ENCODE results near the gene HIVEP3. TPM values are rescaled to one million over a fixed set of nuclear protein-coding genes. Genes with fewer than 3 reads are reported as not detected.

The HIVEP3 gene
- total RNA-seq, 1 donor from 2014 or later = 8.9 TPM

- Histone ChIP-seq H2AFZ (ENCODE audit: low read depth, low read length) (no peak overlapping the region), H3K36me3 (ENCODE audit: insufficient read depth, low read length) (no peaks in the 10 kb centered on the region), H3K27ac (ENCODE audit: low read depth, low read length) (no peak overlapping the region), H3K4me3 (ENCODE audit: insufficient read depth, low read depth, low read length) (no peak overlapping the region), H4K20me1 (ENCODE audit: insufficient read depth, low read length) (peaks cover under 1% of the 10 kb centered on the region), H3K27me3 (ENCODE audit: insufficient read depth, low read length) (no peaks in the 10 kb centered on the region), H3K9ac (ENCODE audit: low read length) (no peak overlapping the region), H3K4me2 (ENCODE audit: low read length) (no peak overlapping the region), H3K4me1 (ENCODE audit: insufficient read depth, low read length) (no peaks in the 10 kb centered on the region), H3K9me3 (ENCODE audit: insufficient read depth, low read depth, low read length) (no peaks in the 10 kb centered on the region), H3K79me2 (ENCODE audit: insufficient read depth, low read length) (no peaks in the 10 kb centered on the region)
- TF ChIP-seq EZH2 (IDR thresholded peaks at IDR 0.05; ENCODE audit: insufficient read depth, low read length) = no peak
- TF ChIP-seq CTCF (IDR thresholded peaks at IDR 0.05; ENCODE audit: insufficient read depth, low read depth, low read length) = no peak
- H3K4me1 Mint-ChIP-seq (ENCODE audit: low read depth, unreplicated experiment) = no peaks in the 10 kb centered on the region
- no peak overlapping the region for H3K4me3 Mint-ChIP-seq (ENCODE audit: unreplicated experiment)
- H3K27me3 Mint-ChIP-seq (ENCODE audit: low read depth, unreplicated experiment) = peaks cover 5% of the 10 kb centered on the region
- no peak for DNase-seq (ENCODE audit: low read depth)
- H3K9me3 Mint-ChIP-seq (ENCODE audit: unreplicated experiment) = peaks cover 6% of the 10 kb centered on the region
- no peaks in the 10 kb centered on the region for H3K36me3 Mint-ChIP-seq (ENCODE audit: low read depth, unreplicated experiment)
- H3K27ac Mint-ChIP-seq (ENCODE audit: unreplicated experiment) = no peak overlapping the region
- no peak for FAIRE-seq
Observed at GRCh38 chr1:41943717-41944116, 25.0 kb upstream of the HIVEP3 start.

GRCh38 chr1:41942278-41942677 is 23.6 kb upstream of the HIVEP3 start:
- H3K9me3 ChIP-seq (ENCODE audit: insufficient read depth, low read depth, low read length) = no peaks in the 10 kb centered on the region
- H3K9ac ChIP-seq (ENCODE audit: low read length) = no peak overlapping the region
- peaks cover 2% of the 10 kb centered on the region for H3K9me3 Mint-ChIP-seq (ENCODE audit: unreplicated experiment)
- H3K4me3 ChIP-seq (ENCODE audit: insufficient read depth, low read depth, low read length) = no peak overlapping the region
- no peaks in the 10 kb centered on the region for H3K4me1 ChIP-seq (ENCODE audit: insufficient read depth, low read length)
- H3K4me3 Mint-ChIP-seq (ENCODE audit: unreplicated experiment) = no peak overlapping the region
- H3K27me3 ChIP-seq (ENCODE audit: insufficient read depth, low read length) = no peaks in the 10 kb centered on the region
- H3K36me3 Mint-ChIP-seq (ENCODE audit: low read depth, unreplicated experiment) = no peaks in the 10 kb centered on the region
- no peaks in the 10 kb centered on the region for H3K79me2 ChIP-seq (ENCODE audit: insufficient read depth, low read length)
- H3K27me3 Mint-ChIP-seq (ENCODE audit: low read depth, unreplicated experiment) = peaks cover 5% of the 10 kb centered on the region
- no peak overlapping the region for H3K4me2 ChIP-seq (ENCODE audit: low read length)
- H3K4me1 Mint-ChIP-seq (ENCODE audit: low read depth, unreplicated experiment) = no peaks in the 10 kb centered on the region
- no peak for DNase-seq (ENCODE audit: low read depth)
- H3K27ac ChIP-seq (ENCODE audit: low read depth, low read length) = no peak overlapping the region
- no peaks in the 10 kb centered on the region for H3K36me3 ChIP-seq (ENCODE audit: insufficient read depth, low read length)
- no peak overlapping the region for H2AFZ ChIP-seq (ENCODE audit: low read depth, low read length)
- peaks cover 2% of the 10 kb centered on the region for H4K20me1 ChIP-seq (ENCODE audit: insufficient read depth, low read length)
- TF ChIP-seq CTCF (IDR thresholded peaks at IDR 0.05; ENCODE audit: insufficient read depth, low read depth, low read length) (no peak), EZH2 (IDR thresholded peaks at IDR 0.05; ENCODE audit: insufficient read depth, low read length) (no peak)
- H3K27ac Mint-ChIP-seq (ENCODE audit: unreplicated experiment) = no peak overlapping the region
- no peak for FAIRE-seq

- Histone ChIP-seq H3K9ac (ENCODE audit: low read length) (no peak overlapping the region), H3K79me2 (ENCODE audit: insufficient read depth, low read length) (no peaks in the 10 kb centered on the region), H3K4me3 (ENCODE audit: insufficient read depth, low read depth, low read length) (no peak overlapping the region), H2AFZ (ENCODE audit: low read depth, low read length) (no peak overlapping the region), H3K36me3 (ENCODE audit: insufficient read depth, low read length) (no peaks in the 10 kb centered on the region), H3K27me3 (ENCODE audit: insufficient read depth, low read length) (no peaks in the 10 kb centered on the region), H4K20me1 (ENCODE audit: insufficient read depth, low read length) (peaks cover 2% of the 10 kb centered on the region), H3K9me3 (ENCODE audit: insufficient read depth, low read depth, low read length) (no peaks in the 10 kb centered on the region), H3K4me2 (ENCODE audit: low read length) (no peak overlapping the region), H3K4me1 (ENCODE audit: insufficient read depth, low read length) (no peaks in the 10 kb centered on the region), H3K27ac (ENCODE audit: low read depth, low read length) (no peak overlapping the region)
- Mint-ChIP-seq H3K27me3 (ENCODE audit: low read depth, unreplicated experiment) (peaks cover 5% of the 10 kb centered on the region), H3K4me3 (ENCODE audit: unreplicated experiment) (no peak overlapping the region), H3K27ac (ENCODE audit: unreplicated experiment) (no peak overlapping the region), H3K9me3 (ENCODE audit: unreplicated experiment) (peaks cover 2% of the 10 kb centered on the region), H3K36me3 (ENCODE audit: low read depth, unreplicated experiment) (no peaks in the 10 kb centered on the region), H3K4me1 (ENCODE audit: low read depth, unreplicated experiment) (no peaks in the 10 kb centered on the region)
- TF ChIP-seq CTCF (IDR thresholded peaks at IDR 0.05; ENCODE audit: insufficient read depth, low read depth, low read length) (no peak), EZH2 (IDR thresholded peaks at IDR 0.05; ENCODE audit: insufficient read depth, low read length) (no peak)
- FAIRE-seq (no peak), DNase-seq (ENCODE audit: low read depth) (no peak)
Observed at GRCh38 chr1:41941381-41941780, 22.7 kb upstream of the HIVEP3 start.

Measured in astrocyte (in vitro differentiated cells and primary cell).